HG03354 (cell line): ENCODE data around the gene USP48.

Source experiments
- ATAC-seq: cut with Tn5 transposase; IDR thresholded peaks from one replicate; pipeline ENCODE4 v1.9.1; 2021; ENCODE audit warnings: mild to moderate bottlenecking; ENCODE audit not compliant: unreplicated experiment, poor library complexity, severe bottlenecking

The USP48 gene

GRCh38 chr1:21647431-21648351, 135.3 kb downstream of the USP48 start:
- ATAC-seq: no peak

GRCh38 chr1:21645550-21645949, 137.4 kb downstream of the USP48 start:
- ATAC-seq: no peak

- no peak for ATAC-seq
Observed at GRCh38 chr1:21644906-21645305, 138.0 kb downstream of the USP48 start.

GRCh38 chr1:21644348-21644747, 138.6 kb downstream of the USP48 start:
- no peak for ATAC-seq

- ATAC-seq: no peak
Observed at GRCh38 chr1:21643624-21644023, 139.3 kb downstream of the USP48 start.

GRCh38 chr1:21641967-21642739, 140.8 kb downstream of the USP48 start:
- ATAC-seq: no peak

- no peak for ATAC-seq
Observed at GRCh38 chr1:21641537-21641936, 141.4 kb downstream of the USP48 start.

GRCh38 chr1:21641076-21641475, 141.9 kb downstream of the USP48 start:
- no peak for ATAC-seq

- ATAC-seq: no peak
Observed at GRCh38 chr1:21640653-21641052, 142.3 kb downstream of the USP48 start.

GRCh38 chr1:21639594-21640041, 143.3 kb downstream of the USP48 start:
- no peak for ATAC-seq

GRCh38 chr1:21638531-21639341, 144.2 kb downstream of the USP48 start:
- ATAC-seq: no peak

GRCh38 chr1:21637514-21637913, 145.4 kb downstream of the USP48 start:
- no peak for ATAC-seq

- no peak for ATAC-seq
Observed at GRCh38 chr1:21636029-21636428, 146.9 kb downstream of the USP48 start.

GRCh38 chr1:21634806-21635535, 148.0 kb downstream of the USP48 start:
- no peak for ATAC-seq

- no peak for ATAC-seq
Observed at GRCh38 chr1:21633992-21634805, 148.8 kb downstream of the USP48 start.

GRCh38 chr1:21633141-21633755, 149.7 kb downstream of the USP48 start:
- no peak for ATAC-seq

- ATAC-seq: no peak
Observed at GRCh38 chr1:21631944-21632887, 150.7 kb downstream of the USP48 start.
